SH-SY5Y (cell line): ENCODE measurements around the gene ORMDL1.

Experiments
- GATA2 ChIP-seq: IDR thresholded peaks from 2 replicates; pipeline ENCODE4 v1.6.1; 2011; ENCODE audit warnings: mild to moderate bottlenecking, low read depth, low read length
- GATA3 ChIP-seq: IDR thresholded peaks from 2 replicates; pipeline ENCODE4 v1.6.1; 2011; ENCODE audit warnings: low read depth, mild to moderate bottlenecking, low read length, moderate library complexity

DNA sequence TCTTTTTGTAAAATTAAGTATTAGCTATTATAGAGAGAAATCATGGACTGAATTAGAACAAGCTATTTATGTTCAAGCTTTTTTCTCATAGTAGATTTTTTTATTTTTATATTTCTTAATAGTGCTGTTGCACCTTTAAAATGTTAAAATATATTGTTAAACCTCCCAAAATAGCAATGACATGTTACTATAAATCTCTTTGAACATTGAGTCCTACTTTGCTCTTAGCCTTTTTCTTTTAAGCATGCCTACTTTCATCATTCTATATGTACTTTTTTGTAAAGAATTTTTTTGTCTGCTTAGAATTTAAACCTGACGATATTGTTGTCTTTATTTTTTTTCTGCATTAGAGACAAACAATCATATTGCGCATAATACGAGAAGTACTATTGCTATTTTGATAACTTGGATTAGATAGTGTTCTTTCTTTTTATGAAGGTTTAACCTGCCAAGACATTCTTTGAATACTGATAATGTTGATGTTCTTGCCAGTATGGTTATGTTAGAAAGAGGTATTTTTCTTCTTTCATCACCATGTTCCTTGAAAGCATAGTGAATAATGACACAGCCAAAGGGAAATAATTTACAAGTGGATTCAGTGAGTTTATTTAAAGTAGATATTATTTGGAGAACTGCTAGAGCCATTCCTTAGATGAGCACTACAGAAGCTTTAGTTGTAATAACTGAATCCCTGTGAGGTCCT, 40.7 kb upstream of the ORMDL1 start:
- no peak for TF ChIP-seq GATA3
- no peak for TF ChIP-seq GATA2
